Activated CD4-positive, alpha-beta T cell treated with anti-CD3 and anti-CD28 coated beads, Interleukin-2, amount 10 ng/mL, durations not matched to agents 24 days and 14 days (primary cell): Measurements from ENCODE around the gene MTIF2. TPM values are rescaled to one million over a fixed set of nuclear protein-coding genes. Genes with fewer than 3 reads are reported as not detected.
"Not testable (repeated sequence)": the region's sequence is repeated elsewhere in the genome, so short reads cannot be mapped to it uniquely, and the experiment has no call there.

Experiments used
- DNase-seq: peaks from one replicate; pipeline ENCODE4 v3.0.0; 2022
- H3K27ac Mint-ChIP-seq: one replicate; pipeline ENCODE4 v1.8.0; 2022; ENCODE audit warnings: mild to moderate bottlenecking, mixed read lengths
- H3K27me3 Mint-ChIP-seq: one replicate; pipeline ENCODE4 v1.8.0; 2022; ENCODE audit warnings: mixed read lengths
- H3K36me3 Mint-ChIP-seq: one replicate; pipeline ENCODE4 v1.8.0; 2022; ENCODE audit warnings: low read depth, mild to moderate bottlenecking, mixed read lengths
- H3K4me1 Mint-ChIP-seq: one replicate; pipeline ENCODE4 v1.8.0; 2021; ENCODE audit warnings: mixed read lengths
- H3K4me3 Mint-ChIP-seq: one replicate; pipeline ENCODE4 v1.8.0; 2022; ENCODE audit warnings: mild to moderate bottlenecking, moderate library complexity, mixed read lengths
- H3K9me3 Mint-ChIP-seq: one replicate; pipeline ENCODE4 v1.8.0; 2021; ENCODE audit warnings: mixed read lengths
- intact Hi-C: fragments of 100-400 bp; cut with micrococcal nuclease; formaldehyde crosslinking; loops from one replicate; pipeline ENCODE4 v1.15.1; 2023
- total RNA-seq: library from RNA; stranded (reverse); gene quantifications from 2 replicates; pipeline ENCODE4 v1.2.3, GENCODE V29; 2022

MTIF2 gene
- total RNA-seq, 1 donor from 2014 or later = 45.7 TPM

DNA sequence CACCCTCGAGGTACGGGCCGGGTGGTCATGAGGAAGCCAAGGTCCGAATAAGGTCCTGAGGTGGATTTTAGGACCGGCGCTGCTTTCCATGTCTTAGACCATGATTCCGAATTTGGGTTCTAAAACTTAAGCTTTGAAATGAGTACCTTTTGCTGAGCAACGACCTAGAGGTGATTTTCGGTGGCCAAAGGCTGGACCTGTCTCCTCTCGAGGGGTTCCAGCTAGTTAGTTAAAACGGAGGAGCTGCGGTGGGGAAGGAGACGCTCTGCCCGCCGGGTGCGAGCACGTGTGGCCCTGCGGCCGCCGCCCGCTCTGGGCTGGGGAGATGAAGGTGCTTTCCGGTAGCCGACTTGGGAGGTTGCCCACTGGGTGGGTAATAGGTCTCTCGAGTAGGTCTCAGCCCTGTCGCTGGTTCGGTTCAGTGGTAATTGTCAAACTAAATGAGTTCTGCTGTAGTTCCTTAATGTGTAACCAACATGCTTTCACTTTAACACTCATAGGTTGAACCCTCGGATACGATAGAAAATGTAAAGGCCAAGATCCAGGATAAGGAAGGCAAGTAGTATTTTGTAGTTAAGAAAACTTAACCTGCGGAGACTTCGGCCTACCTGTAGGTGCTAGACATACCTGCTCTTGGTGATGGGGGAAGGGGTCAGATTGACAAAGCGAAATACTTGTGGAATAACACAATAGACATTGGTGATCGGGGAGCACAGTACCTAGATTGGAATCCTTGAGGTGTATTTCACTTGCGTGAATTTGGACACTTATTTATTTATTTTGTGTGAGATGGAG, 36.0 kb downstream of the MTIF2 start:
- H3K27ac Mint-ChIP-seq = peak overlapping the region; percentile 95
- no peaks in the 10 kb centered on the region for H3K27me3 Mint-ChIP-seq
- no peaks in the 10 kb centered on the region for H3K9me3 Mint-ChIP-seq
- intact Hi-C loops = loop anchor here (1.0 to 5.0 kb wide), 10 partner anchors 10 to 510 kb away; partner anchors contain the start of genes CFAP36, EML6, MTIF2 and PNPT1
- peaks cover 45% of the 10 kb centered on the region for H3K4me1 Mint-ChIP-seq
- H3K36me3 Mint-ChIP-seq = peaks cover 57% of the 10 kb centered on the region
- H3K4me3 Mint-ChIP-seq = peak overlapping the region; percentile 91
- DNase-seq = peak; percentile 82

DNA sequence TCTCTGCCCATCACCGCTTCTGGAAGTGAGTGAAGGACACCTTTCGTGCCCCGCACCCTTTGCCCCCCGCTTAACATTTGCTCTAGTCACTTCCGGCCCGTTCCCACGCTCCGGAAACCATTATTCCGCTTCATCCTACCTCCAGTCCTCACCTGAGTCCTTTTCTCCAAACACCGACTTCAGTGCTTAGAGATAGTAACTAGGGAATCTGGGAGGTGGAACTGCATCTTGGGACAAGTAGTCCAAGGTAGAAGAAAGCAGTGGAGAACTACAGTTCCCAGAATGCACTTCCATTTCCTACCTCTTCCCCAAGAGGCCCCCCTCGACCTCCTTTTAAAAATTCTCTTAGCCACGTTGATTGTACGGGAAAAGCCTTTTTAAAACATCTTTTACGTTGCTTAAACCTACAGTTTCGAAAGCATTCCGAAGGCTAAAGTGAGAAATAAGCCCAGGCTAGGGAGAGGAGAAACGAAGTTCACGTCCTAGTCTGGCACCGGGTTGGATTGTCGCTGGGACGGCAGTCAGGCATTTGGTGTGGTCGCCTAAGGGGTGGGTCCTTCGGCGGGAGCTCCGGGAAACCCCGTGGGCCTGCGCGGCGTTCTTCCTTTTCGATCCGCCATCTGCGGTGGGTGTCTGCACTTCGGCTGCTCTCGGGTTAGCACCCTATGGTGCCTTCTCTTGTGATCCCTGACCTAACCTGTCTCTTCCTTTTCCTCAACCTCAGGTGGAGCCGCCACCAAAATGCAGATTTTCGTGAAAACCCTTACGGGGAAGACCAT, 36.8 kb downstream of the MTIF2 start, which contains the start of the genes CLHC1 and RPS27A:
Gene CLHC1, minus strand, starts transcription at position 210 of the 779 bp plus-strand sequence. CDS start 9,882 bp downstream, outside the sequence.
Gene RPS27A, plus strand, starts transcription at position 605 of the 779 bp plus-strand sequence. Its CDS starts 137 bp downstream, at position 742.
- H3K27ac Mint-ChIP-seq = peak within 1 kb of the TSS; percentile 95
- no peaks in the 10 kb centered on the region for H3K27me3 Mint-ChIP-seq
- intact Hi-C loops = loop anchor here (1.0 to 5.0 kb wide), 10 partner anchors 9 to 509 kb away; partner anchors contain the start of genes CFAP36, EML6, MTIF2 and PNPT1
- H3K9me3 Mint-ChIP-seq = peaks cover 4% of the 10 kb centered on the region
- peaks cover 50% of the 10 kb centered on the region for H3K4me1 Mint-ChIP-seq
- DNase-seq = peak; percentile 98
- H3K4me3 Mint-ChIP-seq = peak within 1 kb of the TSS; percentile 91
- H3K36me3 Mint-ChIP-seq = peaks cover 58% of the 10 kb centered on the region

DNA sequence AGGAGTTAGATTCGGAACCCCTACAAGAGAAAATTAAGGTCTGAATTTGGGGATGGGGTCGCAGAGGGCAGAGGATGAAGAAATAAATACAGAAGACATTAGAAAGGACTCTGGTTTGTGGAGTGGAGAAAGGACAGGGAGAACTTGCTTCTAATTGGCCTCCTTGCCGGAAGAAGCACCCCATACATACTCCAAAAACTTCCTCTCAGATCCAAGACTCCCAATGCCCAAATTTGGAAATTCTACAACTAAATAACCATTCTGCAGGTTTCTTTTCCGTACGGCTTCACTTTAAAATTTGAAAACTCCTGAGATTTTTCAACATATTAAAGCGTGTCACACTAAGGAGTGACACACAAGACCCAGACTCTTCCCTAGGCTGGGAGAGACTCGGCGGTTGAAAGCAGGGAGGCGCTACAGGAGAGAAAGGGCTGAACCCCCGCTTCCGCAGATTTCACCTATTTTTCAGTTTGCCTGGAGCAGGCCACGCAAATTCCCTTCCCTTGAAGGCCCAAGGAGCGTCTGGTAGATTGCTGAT, 37.4 kb downstream of the MTIF2 start:
- DNase-seq = no peak
- Mint-ChIP-seq H3K9me3 (peaks cover 4% of the 10 kb centered on the region), H3K27me3 (no peaks in the 10 kb centered on the region), H3K27ac (peak overlapping the region; percentile 95), H3K4me3 (peak overlapping the region; percentile 91), H3K4me1 (peaks cover 50% of the 10 kb centered on the region), H3K36me3 (peaks cover 53% of the 10 kb centered on the region)
- intact Hi-C loops = loop anchor here (1.0 to 5.0 kb wide), 10 partner anchors 8 to 508 kb away; partner anchors contain the start of genes CFAP36, EML6, MTIF2 and PNPT1

DNA sequence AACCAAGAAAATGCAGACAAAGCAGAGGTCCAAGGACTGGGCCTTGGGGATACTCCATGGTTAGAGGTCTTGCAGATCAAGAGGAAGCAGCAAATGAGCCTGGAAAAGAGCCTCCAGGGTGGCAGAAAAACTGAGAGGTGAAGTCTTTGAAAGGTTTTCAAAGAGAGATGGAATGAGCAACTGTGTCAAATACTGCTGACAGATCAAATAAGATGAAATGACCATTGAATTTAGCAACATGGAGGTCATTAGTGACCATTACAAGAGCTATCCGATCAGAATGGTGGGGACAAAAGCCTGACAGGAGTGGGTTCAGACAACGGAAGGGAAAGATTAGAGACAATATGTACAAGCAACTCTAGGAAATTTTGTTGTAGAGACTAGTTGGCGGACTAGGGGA, 38.5 kb downstream of the MTIF2 start:
- Mint-ChIP-seq H3K36me3 (peaks cover 46% of the 10 kb centered on the region), H3K4me1 (peaks cover 47% of the 10 kb centered on the region), H3K4me3 (peak overlapping the region; percentile 91), H3K27ac (peak overlapping the region; percentile 15), H3K27me3 (no peaks in the 10 kb centered on the region), H3K9me3 (peaks cover 4% of the 10 kb centered on the region)
- DNase-seq = no peak
- intact Hi-C loops = loop anchor here (5.0 kb wide), 1 partner anchor 98 kb away; no protein-coding TSS in a partner anchor

DNA sequence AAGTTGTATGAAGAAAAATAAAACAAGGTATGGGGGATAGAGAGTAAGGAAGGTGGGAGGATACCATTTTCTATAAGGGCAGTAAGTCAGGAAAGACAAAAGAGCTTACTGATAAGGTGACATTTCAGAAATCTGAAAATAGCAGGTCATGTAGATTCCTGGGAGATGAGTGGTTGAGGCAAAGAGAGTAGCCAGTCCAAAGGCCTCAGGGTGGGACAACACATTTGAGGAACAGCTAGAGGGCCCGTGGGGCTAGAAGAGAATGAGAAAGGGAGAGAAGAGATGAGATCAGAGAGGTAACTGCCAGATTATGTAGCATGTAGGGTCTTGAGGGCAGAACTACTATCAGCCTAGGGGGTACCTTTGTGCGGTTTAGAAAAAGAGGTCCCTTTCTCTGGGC, 39.8 kb downstream of the MTIF2 start:
- DNase-seq = no peak
- peaks cover 36% of the 10 kb centered on the region for H3K4me1 Mint-ChIP-seq
- no peak overlapping the region for H3K27ac Mint-ChIP-seq
- peaks cover 4% of the 10 kb centered on the region for H3K9me3 Mint-ChIP-seq
- intact Hi-C loops = no loop called here
- peak overlapping the region; percentile 4 for H3K4me3 Mint-ChIP-seq
- H3K36me3 Mint-ChIP-seq = peaks cover 35% of the 10 kb centered on the region
- H3K27me3 Mint-ChIP-seq = no peaks in the 10 kb centered on the region

DNA sequence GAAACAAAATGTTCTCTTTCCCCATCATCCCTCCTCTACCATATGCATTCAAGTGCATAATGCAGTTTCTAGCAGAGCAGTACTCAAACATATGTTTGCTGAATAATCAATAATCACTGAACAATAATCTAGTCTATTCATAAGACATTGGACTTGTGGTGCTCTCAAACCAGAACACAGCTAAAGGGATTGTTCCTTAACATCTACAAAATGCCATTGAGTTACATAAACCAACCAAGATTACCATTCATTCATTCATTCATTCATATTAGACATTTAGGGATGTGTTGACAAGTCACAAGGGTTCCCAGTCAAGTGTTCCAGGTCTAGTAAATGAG, 40.8 kb downstream of the MTIF2 start:
- Mint-ChIP-seq H3K4me1 (peaks cover 31% of the 10 kb centered on the region), H3K9me3 (peaks cover 4% of the 10 kb centered on the region), H3K4me3 (peak overlapping the region; percentile 75), H3K27ac (peak overlapping the region; percentile 55), H3K36me3 (peaks cover 26% of the 10 kb centered on the region), H3K27me3 (no peaks in the 10 kb centered on the region)
- intact Hi-C loops = no loop called here
- no peak for DNase-seq

DNA sequence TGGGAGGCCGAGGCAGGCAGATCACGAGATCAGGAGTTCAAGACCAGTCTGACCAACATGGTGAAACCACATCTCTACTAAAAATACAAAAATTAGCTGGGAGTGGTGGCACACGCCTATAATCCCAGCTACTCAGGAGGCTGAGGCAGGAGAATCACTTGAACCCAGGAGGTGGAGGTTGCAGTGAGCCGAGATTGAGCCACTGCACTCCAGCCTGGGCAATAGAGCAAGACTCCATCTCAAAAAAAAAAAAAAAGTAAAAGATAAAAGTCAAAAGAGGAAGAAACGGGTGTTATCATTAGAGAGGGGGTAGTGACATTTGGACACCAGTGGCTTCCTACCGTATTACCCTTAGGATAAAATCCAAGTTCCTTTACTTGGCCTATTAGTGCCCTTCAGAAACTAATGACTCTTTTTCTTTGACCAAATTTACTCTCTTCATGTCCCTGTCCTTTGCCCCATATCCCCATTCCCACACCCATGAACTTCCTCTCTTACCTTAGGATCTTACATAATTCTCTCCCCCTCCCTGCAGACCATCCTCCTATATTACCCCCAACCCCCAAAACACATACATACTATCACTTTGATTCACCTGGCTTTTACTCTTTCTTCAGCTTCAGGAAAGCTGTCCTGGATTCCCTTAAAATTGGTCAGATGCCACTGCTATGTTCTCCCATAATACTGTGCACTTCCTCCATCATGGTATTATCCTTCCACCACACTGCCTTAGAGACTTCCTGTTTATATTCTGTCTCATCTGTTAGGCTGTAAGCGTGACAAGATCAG, 41.4 kb downstream of the MTIF2 start:
- H3K27ac Mint-ChIP-seq = peak overlapping the region; percentile 55

DNA sequence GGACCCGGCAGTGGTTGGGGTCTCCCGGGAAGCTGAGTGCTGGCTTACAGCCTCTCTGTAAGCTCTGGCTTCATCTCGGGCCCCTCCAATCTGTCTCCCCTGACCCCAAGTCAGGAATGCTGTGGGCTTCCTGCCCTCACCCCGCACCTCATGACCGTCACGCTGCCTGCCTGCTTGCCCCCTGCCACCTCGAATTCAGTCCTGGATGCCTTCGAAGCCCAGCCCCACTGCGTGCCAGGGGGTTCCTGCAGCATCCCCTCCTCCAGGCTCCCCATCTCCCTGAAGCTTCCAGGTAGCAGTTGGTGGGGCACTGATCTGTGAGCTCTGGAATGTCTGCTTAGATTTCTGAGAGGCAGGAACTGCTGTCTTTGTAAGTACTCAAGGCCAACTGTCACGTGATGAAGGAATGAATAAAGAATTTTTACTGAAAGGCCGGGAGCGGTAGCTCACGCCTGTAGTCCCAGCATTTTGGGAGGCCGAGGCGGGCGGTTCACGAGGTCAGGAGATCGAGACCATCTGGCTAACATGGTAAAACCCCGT, 43.5 kb downstream of the MTIF2 start:
- intact Hi-C loops = no loop called here
- Mint-ChIP-seq H3K4me1 (peaks cover 44% of the 10 kb centered on the region), H3K27ac (no peak overlapping the region), H3K9me3 (peaks cover 4% of the 10 kb centered on the region), H3K4me3 (no peak overlapping the region), H3K36me3 (peaks cover 23% of the 10 kb centered on the region), H3K27me3 (no peaks in the 10 kb centered on the region)
- no peak for DNase-seq

More for the DNA sequence above, 41.4 kb downstream of the MTIF2 start:
- Mint-ChIP-seq H3K4me3 (peak overlapping the region; percentile 75), H3K4me1 (peaks cover 33% of the 10 kb centered on the region), H3K36me3 (peaks cover 23% of the 10 kb centered on the region)
- H3K9me3 Mint-ChIP-seq, intact Hi-C loops, H3K27me3 Mint-ChIP-seq, DNase-seq: not testable (repeated sequence)

DNA sequence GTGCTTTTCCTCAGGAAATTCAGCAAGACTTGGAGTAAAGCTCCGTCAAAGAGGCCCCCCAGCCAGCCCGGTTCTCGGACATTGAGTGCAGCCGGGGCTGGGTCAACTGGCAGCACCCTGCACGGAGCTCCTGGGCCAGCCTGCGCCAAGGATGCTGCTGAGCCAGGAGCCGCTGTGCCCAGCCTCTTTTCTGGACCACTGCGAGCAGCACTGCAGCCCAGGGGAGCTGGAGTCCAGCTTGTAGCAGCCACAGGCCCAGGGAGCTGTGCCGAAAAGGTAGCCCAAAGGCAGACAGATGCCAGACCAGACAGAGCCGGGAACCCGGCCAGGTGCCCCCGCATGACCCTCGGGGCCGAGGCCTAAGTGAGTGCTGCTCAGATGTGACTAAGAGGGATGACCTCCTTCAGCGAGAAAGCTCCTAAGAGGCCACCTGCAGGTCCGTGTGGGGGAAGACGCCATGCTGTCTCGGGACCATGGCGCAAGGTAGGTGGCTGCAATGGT, 44.2 kb downstream of the MTIF2 start:
- intact Hi-C loops = loop anchor here (5.0 kb wide), 2 partner anchors 207 to 653 kb away; no protein-coding TSS in a partner anchor
- no peak overlapping the region for H3K4me3 Mint-ChIP-seq
- H3K27me3 Mint-ChIP-seq = no peaks in the 10 kb centered on the region
- peaks cover 40% of the 10 kb centered on the region for H3K4me1 Mint-ChIP-seq
- H3K9me3 Mint-ChIP-seq = peaks cover 4% of the 10 kb centered on the region
- H3K27ac Mint-ChIP-seq = no peak overlapping the region
- peaks cover 23% of the 10 kb centered on the region for H3K36me3 Mint-ChIP-seq
- DNase-seq = no peak

DNA sequence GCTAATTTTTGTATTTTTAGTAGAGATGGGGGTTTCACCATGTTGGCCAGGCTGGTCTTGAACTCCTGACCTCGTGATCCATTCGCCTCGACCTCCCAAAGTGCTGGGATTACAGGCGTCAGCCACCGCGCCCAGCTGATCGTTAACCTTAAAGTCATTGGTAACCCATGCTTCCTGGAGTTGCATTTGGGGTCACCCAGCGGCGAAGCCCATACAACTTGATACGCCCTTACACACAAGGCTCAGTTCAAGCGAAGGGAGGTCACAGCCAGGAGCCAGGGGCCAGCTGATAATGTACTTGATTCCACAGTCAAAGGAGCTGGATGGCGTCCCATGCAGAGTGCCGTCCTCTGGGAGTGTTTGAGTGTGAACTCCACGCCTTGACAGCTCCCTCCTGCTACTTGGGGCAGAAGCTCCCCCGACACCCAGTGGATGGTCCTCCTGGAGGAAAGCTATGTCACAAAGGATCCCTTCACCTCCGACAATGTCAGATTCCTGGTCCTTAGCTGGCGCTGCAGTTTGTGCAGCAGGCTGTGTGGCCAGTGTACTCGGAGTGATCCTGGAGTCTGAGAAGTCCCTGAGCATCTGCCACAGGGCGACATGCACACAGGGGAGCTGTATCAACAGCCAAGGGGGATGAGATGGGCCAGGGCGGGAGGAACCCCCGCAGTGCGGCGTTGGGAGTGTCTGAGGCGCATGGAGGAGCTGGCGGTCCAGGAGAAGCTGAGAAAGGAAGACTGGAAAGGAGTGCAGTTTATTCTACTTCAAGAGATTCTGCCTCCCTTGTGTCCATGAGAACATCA, 44.9 kb downstream of the MTIF2 start:
- Mint-ChIP-seq H3K27me3 (no peaks in the 10 kb centered on the region), H3K4me3 (peak overlapping the region; percentile 75), H3K9me3 (peaks cover 4% of the 10 kb centered on the region), H3K36me3 (peaks cover 18% of the 10 kb centered on the region), H3K27ac (peak overlapping the region; percentile 85), H3K4me1 (peaks cover 36% of the 10 kb centered on the region)
- no peak for DNase-seq
- intact Hi-C loops = loop anchor here (1.0 to 5.0 kb wide), 4 partner anchors 8 to 652 kb away; partner anchors contain the start of genes CLHC1 and RPS27A

DNA sequence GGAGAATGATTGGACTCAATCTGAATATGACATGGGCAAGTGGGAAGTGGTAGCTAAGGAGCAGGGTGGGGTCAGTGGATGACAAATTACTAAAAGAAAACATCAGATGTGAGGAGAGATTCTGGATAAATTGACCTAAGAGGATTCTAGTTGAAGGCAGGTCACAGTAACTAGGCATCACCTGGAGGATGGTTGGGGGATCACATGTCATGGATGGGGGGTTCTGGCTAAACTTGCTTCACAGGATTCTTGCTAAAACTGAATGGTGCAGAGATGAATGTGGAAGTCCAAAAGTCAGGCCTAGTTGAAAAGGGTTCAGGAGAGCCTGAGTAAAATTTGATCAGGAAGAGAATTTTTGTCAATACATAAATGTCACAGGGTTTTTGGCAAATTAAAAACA, 55.2 kb downstream of the MTIF2 start:
- Mint-ChIP-seq H3K36me3 (peaks cover 3% of the 10 kb centered on the region), H3K27ac (no peak overlapping the region), H3K4me3 (no peak overlapping the region), H3K9me3 (no peaks in the 10 kb centered on the region), H3K27me3 (no peaks in the 10 kb centered on the region), H3K4me1 (peaks cover 4% of the 10 kb centered on the region)
- DNase-seq = no peak
- intact Hi-C loops = no loop called here

DNA sequence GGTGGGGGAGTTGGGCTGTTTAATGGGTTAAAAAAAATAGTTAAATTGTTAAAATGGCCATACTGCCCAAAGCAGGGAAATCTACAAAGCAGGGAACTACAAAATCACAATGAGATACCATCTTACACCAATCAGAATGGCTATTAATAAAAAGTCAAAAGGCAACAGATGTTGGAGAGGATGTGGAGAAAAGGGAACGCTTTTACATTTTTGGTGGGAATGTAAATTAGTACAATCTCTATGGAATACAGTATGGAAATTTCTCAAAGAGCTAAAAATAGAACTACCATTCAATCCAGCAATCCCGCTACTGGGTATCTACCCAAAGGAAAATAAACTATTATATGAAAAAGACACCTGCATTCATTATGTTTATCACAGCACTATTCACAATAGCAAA, 64.1 kb downstream of the MTIF2 start:
- no peak for DNase-seq
- Mint-ChIP-seq H3K4me1 (no peaks in the 10 kb centered on the region), H3K27ac (no peak overlapping the region), H3K9me3 (peaks cover 19% of the 10 kb centered on the region), H3K4me3 (no peak overlapping the region), H3K27me3 (no peaks in the 10 kb centered on the region), H3K36me3 (peaks cover 34% of the 10 kb centered on the region)
- intact Hi-C loops = no loop called here
